ELR (cell line): Measurements from ENCODE around the gene DDX4.
"Not testable (repeated sequence)": the region's sequence is repeated elsewhere in the genome, so short reads cannot be mapped to it uniquely, and the experiment has no call there.

Experiments used
- DNase-seq: peaks from one replicate; pipeline ENCODE4 v3.0.0-alpha.2; 2015; ENCODE audit warnings: low read depth

DDX4 gene

GRCh38 chr5:55724281-55724680 lies 13.6 kb upstream of the DDX4 start:
- peak; percentile 15 for DNase-seq

DNA sequence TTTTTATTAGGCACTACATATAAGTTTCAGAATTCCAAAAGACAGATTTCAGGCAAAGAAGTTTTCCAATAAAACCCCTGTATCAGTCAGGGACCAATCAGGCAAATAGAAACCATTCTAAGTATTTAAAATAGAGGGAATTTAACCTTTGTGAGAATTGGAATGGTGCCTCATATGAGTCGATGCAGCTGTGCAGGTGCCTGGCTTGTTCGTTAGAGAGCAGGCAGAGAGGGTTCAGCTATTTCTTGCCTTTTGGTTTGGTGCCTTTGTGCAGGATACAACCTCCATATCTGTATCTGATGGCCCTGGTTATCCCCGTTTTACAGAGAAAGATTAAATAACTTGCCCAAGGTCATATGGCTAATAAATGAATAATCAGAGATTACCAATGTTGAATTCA lies 6.0 kb upstream of the DDX4 start:
- no peak for DNase-seq

- DNase-seq: no peak
Observed at GRCh38 chr5:55732585-55732984, 5.3 kb upstream of the DDX4 start.

DNA sequence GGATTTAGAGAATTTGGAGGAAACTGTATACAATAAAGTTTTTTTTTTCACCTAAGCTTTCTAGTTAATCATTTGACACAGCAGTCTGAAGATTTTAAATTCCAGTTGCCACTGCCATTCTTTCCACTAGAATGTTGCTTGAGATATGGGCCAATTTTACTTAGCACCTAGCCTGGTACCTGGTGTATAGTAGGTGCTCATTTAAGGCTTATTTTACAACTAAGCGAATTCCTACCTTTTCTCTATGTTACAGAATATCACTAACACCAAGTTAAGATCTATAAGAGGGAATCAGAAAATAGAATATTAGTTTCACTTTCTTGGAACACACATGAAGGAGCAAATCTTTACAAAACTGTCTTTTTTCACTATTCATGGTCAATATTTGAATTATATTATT lies 3.2 kb upstream of the DDX4 start:
- no peak for DNase-seq

- DNase-seq: no peak
Observed at GRCh38 chr5:55742778-55743177, 4.9 kb downstream of the DDX4 start.

DNA sequence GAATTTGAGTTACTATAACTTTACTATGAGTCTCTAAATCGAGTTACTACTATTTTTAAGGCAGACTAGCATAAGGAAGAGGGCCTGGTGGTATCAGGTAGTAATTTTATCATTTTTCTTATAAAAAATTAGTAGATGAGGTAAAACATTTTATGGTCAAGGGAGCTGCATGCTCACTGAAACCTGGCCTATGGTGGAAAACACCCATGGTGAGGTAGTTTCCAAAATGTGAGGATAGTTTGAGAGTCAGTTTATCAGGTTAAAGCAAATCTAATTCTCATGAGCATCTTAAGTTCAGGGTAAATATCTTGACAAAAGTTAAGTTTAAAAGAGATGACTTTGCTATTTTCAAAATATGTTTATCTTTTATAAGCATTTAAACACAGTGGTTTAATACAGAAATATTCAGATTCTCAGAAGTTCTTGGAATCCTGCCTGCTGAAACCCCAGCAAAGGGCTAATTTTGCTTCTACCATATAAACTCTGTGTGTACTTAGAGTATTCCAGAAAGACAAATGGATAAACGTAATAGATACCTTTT lies 10.0 kb downstream of the DDX4 start:
- no peak for DNase-seq

- no peak for DNase-seq
Observed at GRCh38 chr5:55749387-55749786, 11.5 kb downstream of the DDX4 start.

- DNase-seq: no peak
Observed at GRCh38 chr5:55750063-55750462, 12.2 kb downstream of the DDX4 start.

DNA sequence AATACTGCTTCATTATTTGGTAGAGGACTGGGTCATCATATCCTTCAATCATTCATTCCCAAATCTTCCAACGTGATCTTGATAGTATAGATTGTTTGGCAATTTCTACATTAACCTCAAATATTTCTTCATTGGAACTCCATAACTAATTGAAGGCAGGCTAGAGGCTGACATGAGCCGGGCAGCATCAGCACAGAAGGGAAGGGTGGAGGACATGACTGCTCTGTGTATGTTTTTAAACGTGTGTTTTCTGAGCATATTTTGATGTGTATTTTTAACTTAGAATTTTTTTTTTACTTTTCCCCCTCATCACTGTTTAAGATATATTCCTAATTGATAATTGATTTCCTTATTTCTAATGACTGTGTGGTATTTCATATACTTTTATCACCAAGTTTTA lies 12.6 kb downstream of the DDX4 start:
- no peak for DNase-seq

DNA sequence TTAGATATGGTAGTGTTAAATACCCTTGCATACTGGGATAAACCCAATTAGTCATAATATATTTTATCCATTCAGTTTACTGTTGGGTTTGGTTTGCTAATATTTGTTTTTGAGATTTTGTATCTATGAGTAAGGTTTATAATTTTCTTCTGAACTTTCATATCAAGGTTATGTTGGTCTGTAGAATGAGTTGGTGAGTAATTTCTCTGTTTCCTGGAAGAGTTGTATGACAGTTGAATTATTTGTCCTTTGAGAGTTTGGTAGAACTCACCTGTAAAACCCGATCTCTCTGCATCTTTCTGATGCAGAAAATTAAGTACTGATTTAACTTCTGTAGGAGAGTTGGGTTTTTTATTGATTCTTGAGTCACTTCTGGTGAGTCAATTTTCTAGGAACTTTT lies 20.4 kb downstream of the DDX4 start:
- DNase-seq: no peak

- no peak for DNase-seq
Observed at GRCh38 chr5:55758714-55759113, 20.9 kb downstream of the DDX4 start.

DNA sequence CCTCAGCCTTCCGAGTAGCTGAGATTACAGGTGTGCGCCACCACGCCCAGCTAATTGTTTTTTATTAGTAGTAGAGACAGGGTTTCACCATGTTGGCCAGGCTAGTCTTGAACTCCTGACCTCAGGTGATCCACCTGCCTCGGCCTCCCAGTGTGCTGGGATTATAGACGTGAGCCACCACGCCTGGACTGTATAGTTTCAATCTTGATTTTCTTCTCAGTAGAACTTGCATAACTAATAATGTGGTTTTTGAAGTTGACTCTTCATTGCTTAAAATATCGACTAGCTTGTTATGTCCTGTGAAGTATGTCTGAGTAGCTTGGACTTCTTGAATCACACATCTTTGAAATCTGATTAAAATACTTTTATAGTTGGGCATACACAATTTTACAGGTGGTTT lies 23.9 kb downstream of the DDX4 start:
- DNase-seq: not testable (repeated sequence)

GRCh38 chr5:55763746-55764420 lies 26.0 kb downstream of the DDX4 start:
- no peak for DNase-seq

- no peak for DNase-seq
Observed at GRCh38 chr5:55768279-55768678, 30.4 kb downstream of the DDX4 start.

DNA sequence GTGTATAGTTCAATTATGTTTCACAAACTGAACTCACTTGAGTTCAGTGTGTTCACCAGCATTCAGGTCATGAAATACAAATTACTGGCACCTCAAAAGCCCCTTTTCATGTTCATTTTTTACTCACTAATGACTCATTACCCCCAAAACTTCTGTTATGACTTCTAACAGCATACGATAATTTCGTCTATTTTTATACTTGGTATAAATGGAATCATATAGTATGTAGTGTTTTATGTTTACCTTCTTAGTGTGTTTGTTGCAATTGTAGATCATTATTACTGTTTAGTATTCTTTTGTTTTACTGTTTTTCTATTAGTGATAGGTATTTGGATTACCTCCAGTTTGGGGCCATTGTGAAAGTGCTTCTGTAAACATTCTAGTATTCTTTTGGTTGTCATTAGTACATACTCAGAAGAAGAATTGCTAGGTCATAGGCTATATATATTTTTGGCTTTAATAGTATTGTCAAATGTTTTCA lies 33.4 kb downstream of the DDX4 start:
- DNase-seq: no peak

DNA sequence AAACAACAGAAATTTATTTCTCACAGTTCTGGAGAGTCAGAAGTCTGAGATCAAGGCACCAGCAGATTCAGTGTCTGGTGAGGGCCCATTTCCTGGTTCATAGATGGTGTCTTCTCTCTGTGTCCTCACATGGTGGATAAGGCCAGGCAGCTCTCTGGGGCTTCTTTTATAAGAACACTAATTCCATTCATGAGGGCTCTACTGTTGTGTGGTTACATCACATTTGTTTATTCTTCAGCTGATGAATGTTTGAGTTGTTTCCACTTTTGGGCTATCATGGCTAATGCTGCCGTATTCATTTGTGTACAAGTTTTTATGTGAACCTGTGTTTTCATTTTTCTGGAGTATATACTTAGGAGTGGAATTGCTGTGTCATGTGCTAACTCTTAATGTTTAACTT lies 35.2 kb downstream of the DDX4 start:
- no peak for DNase-seq

DNA sequence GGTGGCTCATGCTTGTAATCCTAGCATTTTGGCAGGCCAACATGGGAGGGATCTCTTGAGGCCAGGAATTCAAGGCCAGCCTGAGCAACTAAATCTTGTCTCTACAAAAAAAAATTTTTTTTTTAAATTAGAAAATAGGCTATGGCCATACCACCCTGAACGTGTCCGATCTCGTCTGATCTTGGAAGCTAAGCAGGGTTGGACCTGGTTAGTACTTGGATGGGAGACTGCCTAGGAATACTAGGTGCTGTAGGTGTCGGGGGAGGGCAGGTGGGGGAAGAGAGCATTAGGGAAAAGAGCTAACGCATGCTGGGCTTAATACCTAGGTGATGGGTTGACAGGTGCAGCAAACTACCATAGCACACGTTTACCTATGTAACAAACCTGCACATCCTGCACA lies 39.5 kb downstream of the DDX4 start:
- no peak for DNase-seq

DNA sequence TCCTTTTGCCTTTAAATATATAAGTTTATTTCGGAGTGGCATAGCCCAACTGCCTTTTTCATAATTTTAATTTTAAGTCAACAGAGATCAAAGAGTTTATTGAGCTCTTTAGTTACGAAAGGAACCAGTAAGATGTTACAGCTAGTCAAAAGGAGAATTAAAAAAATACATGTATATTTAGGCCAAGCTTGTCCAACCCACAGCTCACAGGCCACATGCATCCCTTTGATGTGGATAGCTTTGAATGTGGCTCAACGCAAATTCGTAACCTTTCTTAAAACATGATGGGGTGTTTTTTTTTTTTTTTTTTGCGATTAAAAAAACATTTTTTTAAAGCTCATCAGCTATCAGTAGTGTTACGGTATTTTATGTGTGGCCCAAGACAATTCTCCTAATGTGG lies 63.1 kb downstream of the DDX4 start:
- DNase-seq: no peak

DNA sequence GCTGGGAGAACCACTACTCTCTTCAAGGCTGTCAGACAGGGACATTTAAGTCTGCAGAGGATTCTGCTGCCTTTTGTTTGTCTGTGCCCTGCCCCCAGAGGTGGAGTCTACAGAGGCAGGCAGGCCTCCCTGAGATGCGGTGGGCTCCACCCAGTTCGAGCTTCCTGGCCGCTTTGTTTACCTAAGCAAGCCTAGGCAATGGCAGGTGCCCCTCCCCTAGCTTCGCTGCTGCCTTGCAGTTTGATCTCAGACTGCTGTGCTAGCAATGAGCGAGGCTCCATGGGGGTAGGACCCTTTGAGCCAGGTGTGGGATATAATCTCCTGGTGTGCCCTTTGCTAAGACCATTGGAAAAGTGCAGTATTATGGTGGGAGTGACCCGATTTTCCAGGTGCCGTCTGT lies 71.0 kb downstream of the DDX4 start:
- not testable (repeated sequence) for DNase-seq

DNA sequence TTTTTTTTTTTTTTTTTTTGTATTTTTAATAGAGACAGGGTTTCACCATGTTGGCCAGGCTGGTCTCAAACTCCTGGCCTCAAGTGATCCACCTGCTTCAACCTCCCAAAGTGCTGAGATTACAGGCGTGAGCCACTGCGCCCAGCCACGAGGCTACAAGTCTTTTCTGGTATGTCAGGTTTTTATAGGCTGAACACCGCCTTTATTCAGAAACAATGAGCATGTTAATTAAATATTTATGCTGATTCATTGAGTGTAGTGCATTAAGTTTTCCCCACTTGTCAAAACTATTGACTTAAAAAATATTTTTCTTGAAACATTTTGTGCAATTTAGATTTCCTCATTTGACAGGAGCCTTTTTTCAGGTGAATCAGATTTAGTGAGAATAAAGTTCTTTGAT lies 78.1 kb downstream of the DDX4 start:
- DNase-seq: not testable (repeated sequence)

GRCh38 chr5:55816342-55816741 lies 78.5 kb downstream of the DDX4 start:
- peak; percentile 87 for DNase-seq

GRCh38 chr5:55817030-55817429 lies 79.2 kb downstream of the DDX4 start:
- DNase-seq: no peak

GRCh38 chr5:55820488-55820887 lies 82.6 kb downstream of the DDX4 start:
- no peak for DNase-seq
